ENCODE results near the gene MYRFL.

The MYRFL gene

GRCh38 chr12:69996241-69996640, 171.2 kb downstream of the MYRFL start:
- ChIA-PET POLR2A (no interaction called here), CTCF (no interaction called here)
- TF ChIP-seq, protein P1, sequence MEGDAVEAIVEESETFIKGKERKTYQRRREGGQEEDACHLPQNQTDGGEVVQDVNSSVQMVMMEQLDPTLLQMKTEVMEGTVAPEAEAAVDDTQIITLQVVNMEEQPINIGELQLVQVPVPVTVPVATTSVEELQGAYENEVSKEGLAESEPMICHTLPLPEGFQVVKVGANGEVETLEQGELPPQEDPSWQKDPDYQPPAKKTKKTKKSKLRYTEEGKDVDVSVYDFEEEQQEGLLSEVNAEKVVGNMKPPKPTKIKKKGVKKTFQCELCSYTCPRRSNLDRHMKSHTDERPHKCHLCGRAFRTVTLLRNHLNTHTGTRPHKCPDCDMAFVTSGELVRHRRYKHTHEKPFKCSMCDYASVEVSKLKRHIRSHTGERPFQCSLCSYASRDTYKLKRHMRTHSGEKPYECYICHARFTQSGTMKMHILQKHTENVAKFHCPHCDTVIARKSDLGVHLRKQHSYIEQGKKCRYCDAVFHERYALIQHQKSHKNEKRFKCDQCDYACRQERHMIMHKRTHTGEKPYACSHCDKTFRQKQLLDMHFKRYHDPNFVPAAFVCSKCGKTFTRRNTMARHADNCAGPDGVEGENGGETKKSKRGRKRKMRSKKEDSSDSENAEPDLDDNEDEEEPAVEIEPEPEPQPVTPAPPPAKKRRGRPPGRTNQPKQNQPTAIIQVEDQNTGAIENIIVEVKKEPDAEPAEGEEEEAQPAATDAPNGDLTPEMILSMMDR (IDR thresholded peaks at IDR 0.05; ENCODE audit: control extremely low read depth, extremely low read depth, low read depth, missing control alignments), result no peak
- no peak for DNase-seq (ENCODE audit: extremely low spot score)

DNA sequence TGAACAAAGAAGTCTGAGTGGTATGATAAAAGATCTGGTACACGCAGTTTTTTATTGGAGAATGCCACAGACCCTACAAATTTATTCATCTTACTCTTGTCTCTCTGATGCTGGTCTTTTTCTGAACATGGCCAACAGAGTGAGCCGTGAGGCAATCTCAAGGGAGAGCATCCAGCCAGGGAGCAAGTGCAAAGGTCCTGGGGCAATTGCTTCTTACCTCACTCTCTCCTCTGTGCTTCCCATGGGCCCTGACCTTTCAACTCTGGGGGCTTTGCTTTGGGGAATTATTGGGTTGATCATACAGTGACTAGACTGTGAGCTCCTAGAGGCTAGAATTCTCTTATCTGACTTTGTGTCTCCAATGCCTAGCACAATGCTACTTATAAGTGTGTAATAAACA, 171.7 kb downstream of the MYRFL start:
- DNase-seq (ENCODE audit: extremely low spot score), result no peak
- POLR2A ChIA-PET, result no interaction called here
- TF ChIP-seq, protein P1 (IDR thresholded peaks at IDR 0.05; ENCODE audit: control extremely low read depth, extremely low read depth, low read depth, missing control alignments), result no peak
- CTCF ChIA-PET, result no interaction called here

DNA sequence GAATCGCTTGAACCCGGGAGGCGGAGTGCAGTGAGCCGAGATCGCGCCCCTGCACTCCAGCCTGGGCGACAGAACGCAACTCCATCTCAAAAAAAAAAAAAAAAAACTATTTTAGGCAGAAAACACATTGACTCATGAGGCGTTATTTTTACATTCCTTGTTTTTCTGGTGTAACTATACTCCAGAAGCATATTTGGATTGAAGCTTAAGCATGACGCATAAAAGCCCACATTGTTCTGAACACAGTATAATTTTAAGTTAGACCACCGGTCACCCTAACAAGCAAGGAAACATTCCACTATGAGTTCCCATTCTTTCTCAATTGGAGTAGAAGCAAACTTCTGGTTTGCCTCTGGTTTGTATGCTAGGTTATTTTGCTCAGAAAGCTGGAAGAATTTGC, 173.0 kb downstream of the MYRFL start:
- ChIA-PET CTCF (no interaction called here), POLR2A (no interaction called here)

DNA sequence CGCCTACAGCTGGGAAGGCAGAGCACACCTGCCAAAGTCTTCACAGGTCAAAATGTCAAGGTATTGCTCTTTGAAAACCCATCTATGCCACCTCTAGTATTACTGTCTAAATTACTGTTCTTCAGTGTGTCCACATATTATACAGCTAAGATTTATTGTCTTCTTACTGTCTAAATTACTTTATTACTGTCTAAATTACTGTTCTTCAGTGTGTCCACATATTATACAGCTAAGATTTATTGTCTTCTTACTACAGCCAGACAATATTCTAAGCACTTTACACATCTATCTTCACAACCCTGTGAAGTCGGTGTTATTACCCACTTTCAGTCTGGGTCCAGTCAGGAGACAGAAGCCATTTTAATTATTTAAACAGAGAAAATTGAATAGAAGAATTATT, 173.9 kb downstream of the MYRFL start:
- CTCF ChIA-PET, result no interaction called here
- TF ChIP-seq, protein P1 (IDR thresholded peaks at IDR 0.05; ENCODE audit: control extremely low read depth, extremely low read depth, low read depth, missing control alignments), result no peak
- no peak for DNase-seq (ENCODE audit: extremely low spot score)
- POLR2A ChIA-PET, result no interaction called here

More for the DNA sequence above, 173.0 kb downstream of the MYRFL start:
- TF ChIP-seq, protein P1 (IDR thresholded peaks at IDR 0.05; ENCODE audit: control extremely low read depth, extremely low read depth, low read depth, missing control alignments), result no peak
- DNase-seq (ENCODE audit: extremely low spot score), result no peak

- TF ChIP-seq, protein P1 (IDR thresholded peaks at IDR 0.05; ENCODE audit: control extremely low read depth, extremely low read depth, low read depth, missing control alignments), result no peak
- POLR2A ChIA-PET, result no interaction called here
- CTCF ChIA-PET, result interaction anchor here (1.1 kb wide), 1 partner anchor 47 kb away, joined by 3 read pairs; no protein-coding TSS in a partner anchor
- no peak for DNase-seq (ENCODE audit: extremely low spot score)
Observed at GRCh38 chr12:69999561-69999960, 174.5 kb downstream of the MYRFL start.

DNA sequence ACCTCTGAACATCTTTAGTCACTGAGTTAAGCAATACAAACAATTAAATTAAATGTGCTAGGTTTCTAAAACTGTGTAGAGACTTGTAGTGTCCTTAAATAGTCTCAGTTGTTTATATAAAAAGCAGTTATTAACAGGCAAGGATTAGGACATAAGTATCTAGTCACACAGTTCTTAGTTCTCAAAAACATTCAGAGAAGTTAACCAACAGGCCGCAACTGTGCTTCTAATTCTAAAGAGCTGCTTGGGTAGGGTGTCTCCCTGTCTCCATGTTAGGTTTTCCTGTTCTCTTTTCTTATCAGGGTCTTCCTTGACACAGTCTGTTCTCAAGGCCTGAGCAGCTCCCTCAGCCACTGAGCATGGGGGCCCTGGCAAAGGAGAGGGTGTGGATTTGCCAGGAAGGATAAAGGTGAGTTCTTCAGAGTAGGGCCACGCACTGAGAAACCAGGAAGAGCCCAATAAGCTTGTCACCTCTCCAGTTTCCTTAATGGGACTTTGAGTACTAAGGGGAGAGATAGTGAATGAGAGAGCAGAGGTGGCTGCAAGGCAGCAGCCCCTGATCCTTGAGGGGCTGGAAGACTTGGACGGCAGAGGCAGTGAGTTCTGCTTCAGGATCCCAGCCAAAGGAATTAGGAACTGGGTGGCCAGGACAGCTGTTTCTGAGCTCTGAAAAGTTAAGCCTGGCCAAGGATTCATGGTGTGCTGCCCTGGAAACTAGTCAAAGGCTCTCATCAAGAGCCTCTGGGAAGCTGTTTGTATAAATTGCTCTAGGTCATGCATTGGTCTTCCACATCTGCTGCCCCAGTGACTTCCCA, 177.3 kb downstream of the MYRFL start:
- ChIA-PET POLR2A (no interaction called here), CTCF (interaction anchor here (2.3 kb wide), 1 partner anchor 9 kb away, joined by 6 read pairs; no protein-coding TSS in a partner anchor)
- TF ChIP-seq, protein P1 (IDR thresholded peaks at IDR 0.05; ENCODE audit: control extremely low read depth, extremely low read depth, low read depth, missing control alignments), result no peak
- DNase-seq (ENCODE audit: extremely low spot score), result no peak

All from GM10248 (cell line).